ENCODE data around the gene CNN2.

CNN2 gene

GRCh38 chr19:1084024-1084868, 57.8 kb downstream of the CNN2 start:
- DNase-seq, result no peak

- no peak for DNase-seq
Observed at GRCh38 chr19:1085053-1085658, 58.7 kb downstream of the CNN2 start.

- no peak for DNase-seq
Observed at GRCh38 chr19:1085676-1086442, 59.5 kb downstream of the CNN2 start.

GRCh38 chr19:1086613-1087012, 60.2 kb downstream of the CNN2 start:
- DNase-seq, result no peak

- DNase-seq, result no peak
Observed at GRCh38 chr19:1087813-1088415, 61.5 kb downstream of the CNN2 start.

- no peak for DNase-seq
Observed at GRCh38 chr19:1088416-1089010, 62.1 kb downstream of the CNN2 start.

Data from SW 1271 (cell line).